WTC11 (cell line): ENCODE measurements around the gene MIEF1. TPM values are rescaled to one million over a fixed set of nuclear protein-coding genes. Genes with fewer than 3 reads are reported as not detected.

Source experiments
- ATAC-seq: fragments of 200-7000 bp; cut with Tn5 transposase; 2 replicates; pipeline ENCODE4 v1.10.0; 2021; ENCODE audit warnings: mild to moderate bottlenecking, moderate library complexity
- CTCF ChIA-PET: fragments of 300-600 bp; sonication (Branson Sonifier 250); formaldehyde crosslinking; loops from one replicate; lab custom pipeline; 2021; ENCODE audit warnings: antibody characterized with exemption; lab: Charles Lee
- POLR2A ChIA-PET: fragments of 350-600 bp; sonication (Branson Sonifier 250); formaldehyde crosslinking; loops from one replicate; lab custom pipeline; 2021; ENCODE audit warnings: antibody characterized with exemption; lab: Charles Lee
- DNase-seq: peaks from one replicate; pipeline ENCODE4 v3.0.0; 2021; ENCODE audit warnings: low spot score
- H3K27ac Mint-ChIP-seq: 2 replicates; pipeline ENCODE4 v1.8.0; 2021; ENCODE audit warnings: mixed read lengths
- H3K27me3 Mint-ChIP-seq: 2 replicates; pipeline ENCODE4 v1.8.0; 2021; ENCODE audit warnings: low read depth, mild to moderate bottlenecking, moderate library complexity, mixed read lengths
- H3K36me3 Mint-ChIP-seq: 2 replicates; pipeline ENCODE4 v1.8.0; 2021; ENCODE audit warnings: mixed read lengths
- H3K4me1 Mint-ChIP-seq: 2 replicates; pipeline ENCODE4 v1.8.0; 2022; ENCODE audit warnings: mixed read lengths
- H3K4me3 Mint-ChIP-seq: 2 replicates; pipeline ENCODE4 v1.8.0; 2021; ENCODE audit warnings: mild to moderate bottlenecking, moderate library complexity, mixed read lengths
- H3K9me3 Mint-ChIP-seq: 2 replicates; pipeline ENCODE4 v1.8.0; 2021; ENCODE audit warnings: mixed read lengths
- AR ChIP-seq: fragments of 250-450 bp; sonication (Bioruptor Pico); IDR thresholded peaks from 2 replicates; pipeline ENCODE4 v1.9.0; 2021; ENCODE audit warnings: mild to moderate bottlenecking
- CBFB ChIP-seq: sonication (generic); formaldehyde crosslinking; IDR thresholded peaks from 2 replicates; pipeline ENCODE4 v1.8.1; 2022; ENCODE audit warnings: mild to moderate bottlenecking, low read depth, missing genetic modification reagents
- CTCF ChIP-seq: fragments of 200-600 bp; IDR thresholded peaks from 2 replicates; pipeline ENCODE4 v1.8.0; 2022; ENCODE audit warnings: antibody characterized with exemption
- EMX1 ChIP-seq: fragments of 250-450 bp; sonication (Bioruptor Pico); IDR thresholded peaks from 2 replicates; pipeline ENCODE4 v1.8.0; 2021; ENCODE audit warnings: mild to moderate bottlenecking
- ERG ChIP-seq: fragments of 250-450 bp; sonication (Bioruptor Pico); IDR thresholded peaks from 2 replicates; pipeline ENCODE4 v1.8.0; 2021; ENCODE audit warnings: mild to moderate bottlenecking
- FOXP4 ChIP-seq: sonication (generic); formaldehyde crosslinking; IDR thresholded peaks from 2 replicates; pipeline ENCODE4 v1.8.0; 2022; ENCODE audit warnings: mild to moderate bottlenecking, missing genetic modification reagents
- IRF1 ChIP-seq: sonication (generic); formaldehyde crosslinking; IDR thresholded peaks from 2 replicates; pipeline ENCODE4 v1.8.0; 2023; ENCODE audit warnings: missing genetic modification reagents
- MAX ChIP-seq: sonication (generic); formaldehyde crosslinking; IDR thresholded peaks from 2 replicates; pipeline ENCODE4 v1.8.0; 2022; ENCODE audit warnings: mild to moderate bottlenecking, missing genetic modification reagents
- MXD4 ChIP-seq: fragments of 250-450 bp; sonication (Bioruptor Pico); IDR thresholded peaks from 2 replicates; pipeline ENCODE4 v1.8.0; 2021; ENCODE audit warnings: mild to moderate bottlenecking, moderate library complexity, borderline replicate concordance
- NR1H2 ChIP-seq: sonication (generic); formaldehyde crosslinking; IDR thresholded peaks from 2 replicates; pipeline ENCODE4 v1.9.0; 2021; ENCODE audit warnings: mild to moderate bottlenecking, moderate library complexity, missing genetic modification reagents
- PREB ChIP-seq: sonication (generic); formaldehyde crosslinking; IDR thresholded peaks from 2 replicates; pipeline ENCODE4 v1.8.1; 2022; ENCODE audit warnings: mild to moderate bottlenecking, missing genetic modification reagents, moderate library complexity, borderline replicate concordance
- PRRX2 ChIP-seq: fragments of 250-450 bp; sonication (Bioruptor Pico); IDR thresholded peaks from 2 replicates; pipeline ENCODE4 v1.8.0; 2021; ENCODE audit warnings: mild to moderate bottlenecking
- TCF7 ChIP-seq: sonication (generic); formaldehyde crosslinking; IDR thresholded peaks from 2 replicates; pipeline ENCODE4 v1.8.0; 2022; ENCODE audit warnings: mild to moderate bottlenecking, low read depth, missing genetic modification reagents, moderate library complexity
- USF1 ChIP-seq: sonication (generic); formaldehyde crosslinking; IDR thresholded peaks from 2 replicates; pipeline ENCODE4 v1.8.0; 2022; ENCODE audit warnings: mild to moderate bottlenecking, missing genetic modification reagents
- USF2 ChIP-seq: sonication (generic); formaldehyde crosslinking; IDR thresholded peaks from 2 replicates; pipeline ENCODE4 v1.8.1; 2023; ENCODE audit warnings: mild to moderate bottlenecking, missing genetic modification reagents, moderate library complexity
- ZBTB43 ChIP-seq: sonication (generic); formaldehyde crosslinking; IDR thresholded peaks from 2 replicates; pipeline ENCODE4 v1.8.1; 2023; ENCODE audit warnings: mild to moderate bottlenecking, missing genetic modification reagents
- ZNF232 ChIP-seq: sonication (generic); formaldehyde crosslinking; IDR thresholded peaks from 2 replicates; pipeline ENCODE4 v1.8.0; 2022; ENCODE audit warnings: mild to moderate bottlenecking, missing genetic modification reagents
- ZNF396 ChIP-seq: fragments of 250-450 bp; sonication (Bioruptor Pico); IDR thresholded peaks from 2 replicates; pipeline ENCODE4 v1.8.0; 2021; ENCODE audit warnings: mild to moderate bottlenecking, moderate library complexity, borderline replicate concordance
- ZNF416 ChIP-seq: fragments of 250-450 bp; sonication (Bioruptor Pico); IDR thresholded peaks from 2 replicates; pipeline ENCODE4 v1.9.0; 2021; ENCODE audit warnings: mild to moderate bottlenecking, inconsistent platforms
- total RNA-seq: library from RNA; stranded (reverse); gene quantifications from 3 replicates; pipeline ENCODE4 v1.2.3, GENCODE V29; 2021

Gene MIEF1
- total RNA-seq, 1 experiment from 2014 or later: 38.7 TPM

GRCh38 chr22:39537975-39538374 is 35.9 kb downstream of the MIEF1 start:
- H3K27me3 Mint-ChIP-seq: peaks cover 3% of the 10 kb centered on the region; the same call in 1 of the 2 replicates
- no peak for DNase-seq
- H3K9me3 Mint-ChIP-seq: no peaks in the 10 kb centered on the region
- H3K27ac Mint-ChIP-seq: no peak overlapping the region
- no peaks in the 10 kb centered on the region for H3K36me3 Mint-ChIP-seq
- no peak for TF ChIP-seq AR
- TF ChIP-seq ERG (CRISPR knock-in tag): no peak
- TF ChIP-seq PREB (CRISPR knock-in tag): no peak
- no peak for TF ChIP-seq TCF7 (CRISPR knock-in tag)
- CTCF ChIA-PET: interaction anchor here (1.0 to 1.5 kb wide), 2 partner anchors 9 to 14 kb away, joined by 3 read pairs; no protein-coding TSS in a partner anchor
- ATAC-seq: no peak
- peaks cover 31% of the 10 kb centered on the region for H3K4me1 Mint-ChIP-seq
- no peak overlapping the region for H3K4me3 Mint-ChIP-seq
- POLR2A ChIA-PET: no interaction called here

- Mint-ChIP-seq H3K4me1 (peaks cover 18% of the 10 kb centered on the region), H3K36me3 (no peaks in the 10 kb centered on the region), H3K9me3 (no peaks in the 10 kb centered on the region), H3K27ac (no peak overlapping the region), H3K27me3 (peaks cover 33% of the 10 kb centered on the region), H3K4me3 (no peak overlapping the region)
- ChIA-PET POLR2A (no interaction called here), CTCF (interaction anchor here (0.6 to 1.7 kb wide), 41 partner anchors 9 to 1963 kb away, joined by 3 to 16 read pairs (median 3); partner anchors contain the start of genes ATF4, LGALS2 and MIEF1)
- peak; percentile 82 for ATAC-seq
- DNase-seq: peak; percentile 74
- TF ChIP-seq IRF1 (CRISPR knock-in tag): no peak
- TF ChIP-seq TCF7 (CRISPR knock-in tag): no peak
- TF ChIP-seq FOXP4 (CRISPR knock-in tag): no peak
- no peak for TF ChIP-seq EMX1 (CRISPR knock-in tag)
- TF ChIP-seq CTCF: 0 out of 2 replicates have a peak, but pooled peaks have one; percentile 14
- peak; percentile 56 for TF ChIP-seq USF2 (CRISPR knock-in tag)
- no peak for TF ChIP-seq PRRX2 (CRISPR knock-in tag)
- no peak for TF ChIP-seq CBFB (CRISPR knock-in tag)
- no peak for TF ChIP-seq MXD4 (CRISPR knock-in tag)
- TF ChIP-seq NR1H2 (CRISPR knock-in tag): no peak
- TF ChIP-seq ZNF396 (CRISPR knock-in tag): no peak
- no peak for TF ChIP-seq ZBTB43
- TF ChIP-seq ZNF416: no peak
- no peak for TF ChIP-seq ZNF232
- TF ChIP-seq MAX: peak; percentile 16; the same call in 1 of the 2 replicates
- peak; percentile 64; the same call in 1 of the 2 replicates for TF ChIP-seq USF1 (CRISPR knock-in tag)
Observed at GRCh38 chr22:39543095-39543494, 41.0 kb downstream of the MIEF1 start.
